Esophagus (tissue), 2 donors: ENCODE measurements around the gene COX6A1. TPM values are rescaled to one million over a fixed set of nuclear protein-coding genes. Genes with fewer than 3 reads are reported as not detected.
"Not testable (repeated sequence)": the region's sequence is repeated elsewhere in the genome, so short reads cannot be mapped to it uniquely, and the experiment has no call there.

ENCODE experiments used
- H3K27ac ChIP-seq, 2 donors: one replicate each; pipeline ENCODE4 v1.5.1; 2013; ENCODE audit warnings: low read depth in 2 of 2, mild to moderate bottlenecking in 2 of 2, inconsistent platforms in 1 of 2, low read length in 1 of 2, moderate library complexity in 1 of 2
- H3K27me3 ChIP-seq, 2 donors: one replicate each; pipeline ENCODE4 v1.6.1; 2013; ENCODE audit warnings: low read length in 2 of 2, control low read depth in 1 of 2, mild to moderate bottlenecking in 1 of 2; ENCODE audit not compliant: insufficient read depth in 2 of 2, control insufficient read depth in 1 of 2
- H3K36me3 ChIP-seq, 2 donors: one replicate each; pipeline ENCODE4 v1.6.1; 2013; ENCODE audit warnings: low read length in 1 of 2; ENCODE audit not compliant: control insufficient read depth in 2 of 2, insufficient read depth in 2 of 2
- H3K4me1 ChIP-seq, 2 donors: one replicate each; pipeline ENCODE4 v1.6.1; 2013; ENCODE audit warnings: low read length in 1 of 2; ENCODE audit not compliant: control insufficient read depth in 2 of 2, insufficient read depth in 2 of 2
- H3K4me3 ChIP-seq, 2 donors: one replicate each; pipeline ENCODE4 v1.5.1; 2013; ENCODE audit warnings: low read length in 2 of 2, mild to moderate bottlenecking in 2 of 2, low read depth in 1 of 2, moderate library complexity in 1 of 2
- H3K9me3 ChIP-seq, 2 donors: one replicate each; pipeline ENCODE4 v1.6.1; 2013; ENCODE audit warnings: mild to moderate bottlenecking in 2 of 2, low read depth in 1 of 2, low read length in 1 of 2, moderate library complexity in 1 of 2; ENCODE audit not compliant: control insufficient read depth in 2 of 2, insufficient read depth in 1 of 2
- WGBS, 2 donors: extraction: QIAGEN DNeasy Blood & Tissue Kit; methylation state at CpG; one replicate each; pipeline ENCODE4 v1.1.7; 2013; 5-methylcytosine and 5-hydroxymethylcytosine counted together
- polyA plus RNA-seq, 2 donors: library from polyadenylated mRNA; stranded (reverse); fragments of 200-250 nt; gene quantifications; one replicate each; pipeline ENCODE4 v1.2.3, GENCODE V29; 2013
- donor health status: healthy with polysubstance abuse.
- donor health status: Bipolar disorder and iron deficiency.

The COX6A1 gene
- polyA plus RNA-seq, 2 donors = 1,054 to 1,119 TPM

DNA sequence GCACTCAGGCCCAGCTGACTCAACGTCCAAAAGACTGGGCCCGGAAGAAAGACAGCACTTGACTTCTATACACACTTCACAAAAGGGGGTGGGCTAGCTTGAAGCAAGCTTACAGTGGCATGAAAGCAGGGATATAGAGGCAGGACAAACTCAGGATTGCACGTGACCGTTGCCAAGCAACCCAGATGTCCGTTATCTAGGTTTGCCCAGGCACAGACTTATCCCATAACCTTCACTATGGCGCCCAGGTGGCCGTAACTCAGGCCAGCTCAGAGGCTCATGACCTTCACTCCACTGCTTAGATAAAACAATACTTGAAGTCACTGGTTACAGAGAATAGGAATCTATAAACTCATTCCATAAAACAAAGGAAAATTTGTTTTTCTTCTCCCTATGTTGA, 49.6 kb downstream of the COX6A1 start:
- H3K27ac ChIP-seq, H3K4me3 ChIP-seq, H3K4me1 ChIP-seq, H3K36me3 ChIP-seq, H3K9me3 ChIP-seq, H3K27me3 ChIP-seq: not testable (repeated sequence)
- 83 to 89% methylated on average over 7 of the region's 7 CpGs for WGBS, 2 donors

GRCh38 chr12:120488057-120488640, 50.2 kb downstream of the COX6A1 start:
- H3K4me1 ChIP-seq = peaks cover 0 to 2% of the 10 kb centered on the region in 2 donors
- peaks cover 5 to 7% of the 10 kb centered on the region in 2 donors for H3K36me3 ChIP-seq
- H3K27ac ChIP-seq = no peak overlapping the region
- H3K4me3 ChIP-seq = no peak overlapping the region
- 75 to 76% methylated on average over 5 of the region's 5 CpGs for WGBS, 2 donors
- no peaks in the 10 kb centered on the region for H3K9me3 ChIP-seq
- no peaks in the 10 kb centered on the region for H3K27me3 ChIP-seq

GRCh38 chr12:120489018-120489417, 51.1 kb downstream of the COX6A1 start:
- peak overlapping the region in 1 of 2 donors; percentile 63 for H3K27ac ChIP-seq
- no peaks in the 10 kb centered on the region for H3K9me3 ChIP-seq
- 66 to 71% methylated on average over 4 of the region's 4 CpGs for WGBS, 2 donors
- H3K4me3 ChIP-seq = no peak overlapping the region
- H3K27me3 ChIP-seq = no peaks in the 10 kb centered on the region
- peaks cover 0 to 2% of the 10 kb centered on the region in 2 donors for H3K4me1 ChIP-seq
- peaks cover 5 to 7% of the 10 kb centered on the region in 2 donors for H3K36me3 ChIP-seq

- WGBS, 2 donors = 95% methylated on average over 5 of the region's 5 CpGs
- peaks cover 0 to 4% of the 10 kb centered on the region in 2 donors for H3K4me1 ChIP-seq
- H3K27me3 ChIP-seq = no peaks in the 10 kb centered on the region
- H3K36me3 ChIP-seq = peaks cover 5 to 7% of the 10 kb centered on the region in 2 donors
- H3K9me3 ChIP-seq = no peaks in the 10 kb centered on the region
- H3K27ac ChIP-seq = no peak overlapping the region
- no peak overlapping the region for H3K4me3 ChIP-seq
These were observed 52.4 kb downstream of the COX6A1 start for GRCh38 chr12:120490325-120490724.

Other genes with a start within 250 kb of the COX6A1 start
- gene GCN1, start 243.4 kb upstream of the COX6A1 start, polyA plus RNA-seq = 10 to 100 TPM; 22.9 to 28.1 TPM
- 1,000 to 10,000 TPM; 1,612 to 3,865 TPM for gene RPLP0, start 237.0 kb upstream of the COX6A1 start, polyA plus RNA-seq
- 10 to 100 TPM; 17.3 to 32.1 TPM for gene PXN, start 172.4 kb upstream of the COX6A1 start, polyA plus RNA-seq
- not detected for gene RNU4-2, start 146.2 kb upstream of the COX6A1 start, polyA plus RNA-seq
- gene RNU4-1, start 144.9 kb upstream of the COX6A1 start, polyA plus RNA-seq = not detected
- under 1 TPM; 0.47 to 0.55 TPM for gene SIRT4, start 135.8 kb upstream of the COX6A1 start, polyA plus RNA-seq
- under 1 TPM; 0.25 to 0.57 TPM for gene PLA2G1B, start 110.3 kb upstream of the COX6A1 start, polyA plus RNA-seq
- under 1 TPM; 0.15 to 0.16 TPM for gene MSI1, start 68.9 kb upstream of the COX6A1 start, polyA plus RNA-seq
- 10 to 100 TPM; 19.2 to 28.0 TPM for gene TRIAP1, start 8.3 kb downstream of the COX6A1 start, polyA plus RNA-seq
- 1 to 10 TPM; 6.3 to 6.8 TPM for gene GATC, start 8.3 kb downstream of the COX6A1 start, polyA plus RNA-seq
- gene SRSF9, start 31.6 kb downstream of the COX6A1 start, polyA plus RNA-seq = 100 to 1,000 TPM; 119 to 133 TPM
- gene DYNLL1, start 58.0 kb downstream of the COX6A1 start, polyA plus RNA-seq = 1,000 to 10,000 TPM; 1,023 to 1,071 TPM
- gene COQ5, start 91.0 kb downstream of the COX6A1 start, polyA plus RNA-seq = 10 to 100 TPM; 18.6 to 19.5 TPM
- gene RNF10, start 96.2 kb downstream of the COX6A1 start, polyA plus RNA-seq = 100 to 1,000 TPM; 110 to 288 TPM
- 10 to 100 TPM; 35.8 to 38.8 TPM for gene POP5, start 143.3 kb downstream of the COX6A1 start, polyA plus RNA-seq
- gene CABP1, start 202.5 kb downstream of the COX6A1 start, polyA plus RNA-seq = 1 to 10 TPM in 1 of 2 donors, under 1 TPM in 1; 0.48 to 1.1 TPM
- 10 to 100 TPM; 14.0 to 15.7 TPM for gene MLEC, start 249.0 kb downstream of the COX6A1 start, polyA plus RNA-seq